PFSK-1 (cell line): ENCODE data around the gene PSAPL1.

ENCODE experiments used
- POLR2AphosphoS5 ChIP-seq: IDR thresholded peaks from 2 replicates; pipeline ENCODE4 v1.6.1; 2012; ENCODE audit warnings: low read depth, mild to moderate bottlenecking, control low read depth, low read length, moderate library complexity
- REST ChIP-seq, 2 experiments: IDR thresholded peaks; 2 replicates each; pipeline versions ENCODE4 v1.6.1 to v1.8.0; 2011 to 2012; ENCODE audit warnings: low read depth in 2 of 2, low read length in 2 of 2, control low read depth in 1 of 2, inconsistent platforms in 1 of 2, mild to moderate bottlenecking in 1 of 2, moderate library complexity in 1 of 2; ENCODE audit not compliant: insufficient read depth in 1 of 2
- SIN3A ChIP-seq: IDR thresholded peaks from 2 replicates; pipeline ENCODE4 v1.6.1; 2012; ENCODE audit warnings: mild to moderate bottlenecking, low read length, moderate library complexity, borderline replicate concordance; ENCODE audit not compliant: insufficient read depth

DNA sequence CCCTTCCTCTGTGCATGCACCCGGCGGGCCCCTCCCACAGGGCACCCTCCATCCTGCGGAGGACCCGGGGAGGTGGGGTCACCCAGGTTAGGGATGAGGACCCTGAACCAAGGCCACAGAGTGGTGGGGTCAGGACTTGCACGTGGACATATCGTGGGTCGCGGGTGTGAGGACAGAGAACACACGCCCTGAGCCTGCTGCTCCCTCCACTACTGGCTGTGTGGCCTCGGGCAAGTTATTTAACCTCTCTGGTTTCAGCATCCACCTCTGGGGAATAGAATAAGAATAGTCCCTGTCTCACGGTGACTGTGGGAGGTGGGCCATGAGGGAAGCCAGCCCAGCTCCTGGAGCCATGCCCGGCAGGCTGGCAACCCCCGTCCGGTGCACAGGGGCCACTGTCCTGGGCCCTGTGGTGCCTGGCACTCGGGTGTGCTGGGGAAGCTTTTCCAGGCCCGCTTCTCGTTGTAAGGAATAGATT is 5.1 kb downstream of the PSAPL1 start:
- TF ChIP-seq POLR2AphosphoS5 (no peak), SIN3A (no peak), REST (IDR thresholded peaks at IDR 0.05; ENCODE audit: insufficient read depth in 1 of 2, low read depth in 2 of 2, low read length in 2 of 2) (no peak)
